OCI-LY1 (cell line): ENCODE measurements around the gene DNMT3A.

ENCODE experiments used
- H2AFZ ChIP-seq: fragments of 200-600 bp; sonication (generic), shearing (Covaris generic); 2 replicates; pipeline ENCODE4 v1.6.0; 2014; ENCODE audit warnings: antibody characterized with exemption, mild to moderate bottlenecking, low read length
- H3F3A ChIP-seq: fragments of 200-600 bp; sonication (generic), shearing (Covaris generic); 2 replicates; pipeline ENCODE4 v1.6.0; 2014; ENCODE audit warnings: mild to moderate bottlenecking, antibody characterized with exemption, low read length, moderate library complexity; ENCODE audit not compliant: insufficient read depth
- H3K27ac ChIP-seq: fragments of 200-600 bp; sonication (generic); 2 replicates; pipeline ENCODE4 v1.5.1; 2014; ENCODE audit warnings: low read length, mixed run types, mild to moderate bottlenecking, low read depth; ENCODE audit not compliant: poor library complexity, severe bottlenecking
- H3K27me3 ChIP-seq: fragments of 200-600 bp; sonication (generic); 2 replicates; pipeline ENCODE4 v1.6.0; 2014; ENCODE audit warnings: antibody characterized with exemption, mild to moderate bottlenecking, low read length, moderate library complexity; ENCODE audit not compliant: insufficient read depth
- H3K36me3 ChIP-seq: fragments of 200-600 bp; sonication (generic); 2 replicates; pipeline ENCODE4 v1.6.1; 2014; ENCODE audit warnings: mild to moderate bottlenecking, antibody characterized with exemption, low read length, moderate library complexity, mixed read lengths; ENCODE audit not compliant: insufficient read depth
- H3K4me1 ChIP-seq: fragments of 200-600 bp; sonication (generic); 2 replicates; pipeline ENCODE4 v1.5.1; 2014; ENCODE audit warnings: mild to moderate bottlenecking, low read length, moderate library complexity; ENCODE audit not compliant: insufficient read depth, severe bottlenecking
- H3K4me2 ChIP-seq: fragments of 200-600 bp; sonication (generic), shearing (Covaris generic); 2 replicates; pipeline ENCODE4 v1.6.1; 2014; ENCODE audit warnings: low read length
- H3K4me3 ChIP-seq: fragments of 200-600 bp; sonication (generic); 2 replicates; pipeline ENCODE4 v1.5.1; 2014; ENCODE audit warnings: low read length, low read depth, mild to moderate bottlenecking, mixed read lengths; ENCODE audit not compliant: poor library complexity, severe bottlenecking
- H3K79me2 ChIP-seq: fragments of 200-600 bp; shearing (Covaris generic); 2 replicates; pipeline ENCODE4 v1.6.1; 2016; ENCODE audit warnings: mixed run types, low read length, mixed read lengths; ENCODE audit not compliant: insufficient read depth
- H3K9ac ChIP-seq: fragments of 200-600 bp; sonication (generic), shearing (Covaris generic); 2 replicates; pipeline ENCODE4 v1.6.1; 2014; ENCODE audit warnings: mild to moderate bottlenecking, low read length, mixed read lengths
- H3K9me2 ChIP-seq: fragments of 200-600 bp; sonication (generic), shearing (Covaris generic); 2 replicates; pipeline ENCODE4 v1.6.1; 2014; ENCODE audit warnings: low read depth, mild to moderate bottlenecking, low read length, mixed read lengths
- H3K9me3 ChIP-seq: fragments of 200-600 bp; shearing (Covaris generic); 2 replicates; pipeline ENCODE4 v1.6.1; 2014; ENCODE audit warnings: low read length, mixed read lengths
- H4K20me1 ChIP-seq: fragments of 200-600 bp; sonication (generic), shearing (Covaris generic); 2 replicates; pipeline ENCODE4 v1.6.0; 2016; ENCODE audit warnings: mild to moderate bottlenecking, low read length; ENCODE audit not compliant: insufficient read depth
- EZH2 ChIP-seq: fragments of 200-600 bp; sonication (generic), shearing (Covaris generic); IDR thresholded peaks from 2 replicates; pipeline ENCODE4 v1.8.0; 2017; ENCODE audit warnings: borderline replicate concordance, mixed run types, mild to moderate bottlenecking, antibody characterized with exemption, low read length, moderate library complexity, mixed read lengths
- TF ChIP-seq, protein P1 (sequence below): fragments of 200-600 bp; sonication (generic), shearing (Covaris generic); IDR thresholded peaks from 2 replicates; pipeline ENCODE4 v1.5.1; 2017; ENCODE audit warnings: mild to moderate bottlenecking, antibody characterized with exemption, low read length, moderate library complexity, mixed read lengths

DNMT3A gene

DNA sequence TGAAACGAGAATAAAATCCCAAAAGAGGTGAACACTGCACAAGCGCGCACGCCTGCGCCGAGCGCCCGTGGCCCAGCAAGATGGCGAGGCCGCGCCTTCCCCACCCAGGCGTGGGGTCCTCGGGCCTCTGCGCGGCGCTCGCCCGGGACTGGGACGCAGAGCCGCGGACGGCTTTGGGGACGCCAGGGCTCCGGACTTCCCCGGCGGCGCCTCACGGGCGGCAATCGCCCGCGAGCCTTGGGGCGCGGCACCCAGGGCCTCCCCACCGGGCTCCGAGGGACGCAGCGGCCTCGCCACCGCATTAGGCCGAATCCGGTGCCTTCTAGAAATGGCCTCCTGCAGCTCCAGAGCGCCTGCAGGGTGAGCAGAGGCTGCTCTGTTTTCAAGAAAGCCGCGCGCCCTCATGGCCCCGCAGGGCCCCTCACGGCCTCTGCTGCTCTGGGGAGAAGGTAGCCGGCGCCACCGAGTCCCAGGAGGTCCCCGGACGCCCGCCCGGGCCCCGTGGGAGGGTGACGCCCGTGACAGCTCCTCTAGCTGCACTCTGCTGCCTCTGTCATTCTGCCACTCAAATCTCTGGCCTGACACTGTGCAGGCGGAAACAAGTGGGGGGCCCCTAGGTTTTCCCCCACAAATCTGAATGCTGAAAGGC, 137.4 kb downstream of the DNMT3A start:
- H3K9me2 ChIP-seq: no peaks in the 10 kb centered on the region
- H2AFZ ChIP-seq: no peak overlapping the region
- H3K79me2 ChIP-seq: no peaks in the 10 kb centered on the region
- H3K4me1 ChIP-seq: no peaks in the 10 kb centered on the region
- H3K9me3 ChIP-seq: no peaks in the 10 kb centered on the region
- H3F3A ChIP-seq: no peaks in the 10 kb centered on the region
- peaks cover 15% of the 10 kb centered on the region for H3K27me3 ChIP-seq
- H3K27ac ChIP-seq: no peak overlapping the region
- no peak overlapping the region for H3K4me3 ChIP-seq
- H3K9ac ChIP-seq: no peak overlapping the region
- no peak overlapping the region for H3K4me2 ChIP-seq
- TF ChIP-seq, protein P1, sequence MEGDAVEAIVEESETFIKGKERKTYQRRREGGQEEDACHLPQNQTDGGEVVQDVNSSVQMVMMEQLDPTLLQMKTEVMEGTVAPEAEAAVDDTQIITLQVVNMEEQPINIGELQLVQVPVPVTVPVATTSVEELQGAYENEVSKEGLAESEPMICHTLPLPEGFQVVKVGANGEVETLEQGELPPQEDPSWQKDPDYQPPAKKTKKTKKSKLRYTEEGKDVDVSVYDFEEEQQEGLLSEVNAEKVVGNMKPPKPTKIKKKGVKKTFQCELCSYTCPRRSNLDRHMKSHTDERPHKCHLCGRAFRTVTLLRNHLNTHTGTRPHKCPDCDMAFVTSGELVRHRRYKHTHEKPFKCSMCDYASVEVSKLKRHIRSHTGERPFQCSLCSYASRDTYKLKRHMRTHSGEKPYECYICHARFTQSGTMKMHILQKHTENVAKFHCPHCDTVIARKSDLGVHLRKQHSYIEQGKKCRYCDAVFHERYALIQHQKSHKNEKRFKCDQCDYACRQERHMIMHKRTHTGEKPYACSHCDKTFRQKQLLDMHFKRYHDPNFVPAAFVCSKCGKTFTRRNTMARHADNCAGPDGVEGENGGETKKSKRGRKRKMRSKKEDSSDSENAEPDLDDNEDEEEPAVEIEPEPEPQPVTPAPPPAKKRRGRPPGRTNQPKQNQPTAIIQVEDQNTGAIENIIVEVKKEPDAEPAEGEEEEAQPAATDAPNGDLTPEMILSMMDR: no peak
- no peaks in the 10 kb centered on the region for H3K36me3 ChIP-seq
- no peaks in the 10 kb centered on the region for H4K20me1 ChIP-seq

DNA sequence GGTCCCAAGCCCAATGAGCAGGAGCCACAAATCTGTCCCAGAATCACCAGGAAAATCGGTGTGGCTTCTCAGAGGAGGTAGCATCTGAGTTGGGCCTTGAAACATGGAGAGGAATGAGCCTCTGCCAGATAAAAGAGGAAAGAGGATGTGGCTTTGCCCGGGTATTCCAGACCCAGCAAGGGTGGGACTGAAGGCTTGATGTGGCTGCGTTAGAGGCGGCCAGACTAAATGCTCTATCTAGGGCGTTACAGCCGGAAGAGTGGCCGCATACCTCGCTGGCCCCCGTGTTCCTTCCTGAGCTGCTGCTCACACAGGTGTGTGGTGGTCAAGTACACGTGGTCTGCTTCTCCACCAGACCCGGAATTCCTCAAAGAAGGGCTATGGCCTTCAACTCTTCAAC, 139.4 kb downstream of the DNMT3A start:
- Histone ChIP-seq H2AFZ (no peak overlapping the region), H3K9me2 (no peaks in the 10 kb centered on the region), H3K27me3 (peaks cover 4% of the 10 kb centered on the region; the same call in 1 of the 2 replicates), H3K27ac (no peak overlapping the region), H3F3A (no peaks in the 10 kb centered on the region), H3K4me3 (no peak overlapping the region), H3K9me3 (no peaks in the 10 kb centered on the region), H3K4me2 (no peak overlapping the region), H4K20me1 (no peaks in the 10 kb centered on the region), H3K79me2 (no peaks in the 10 kb centered on the region), H3K9ac (no peak overlapping the region), H3K36me3 (no peaks in the 10 kb centered on the region), H3K4me1 (no peaks in the 10 kb centered on the region)
- TF ChIP-seq, protein P1: no peak
- TF ChIP-seq EZH2: no peak

DNA sequence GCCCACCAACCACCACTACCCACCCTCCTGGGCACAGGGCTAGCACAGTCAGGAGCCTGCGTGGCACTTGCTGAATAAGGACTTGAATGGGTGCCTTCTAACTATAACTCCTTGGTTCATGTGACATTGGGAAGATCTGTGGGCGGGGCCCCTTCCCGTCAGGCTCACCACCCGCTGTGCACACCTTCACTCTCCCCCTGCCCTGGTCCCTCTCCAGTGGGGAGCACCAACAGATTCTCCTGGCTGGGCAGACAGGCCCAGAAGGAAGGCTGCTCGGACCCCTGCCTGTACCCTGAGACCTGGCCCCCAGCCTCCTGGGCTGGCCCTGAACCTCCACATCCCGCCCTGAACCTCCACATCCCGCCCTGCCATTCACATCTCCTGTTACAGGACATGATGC, 139.9 kb downstream of the DNMT3A start:
- no peak for TF ChIP-seq EZH2
- TF ChIP-seq, protein P1: no peak
- no peaks in the 10 kb centered on the region for H4K20me1 ChIP-seq

More for the DNA sequence above, 139.9 kb downstream of the DNMT3A start:
- Histone ChIP-seq H3F3A (no peaks in the 10 kb centered on the region), H3K4me3 (no peak overlapping the region), H2AFZ (no peak overlapping the region), H3K9me3 (no peaks in the 10 kb centered on the region), H3K9ac (no peak overlapping the region), H3K4me2 (no peak overlapping the region), H3K79me2 (no peaks in the 10 kb centered on the region), H3K4me1 (no peaks in the 10 kb centered on the region), H3K27me3 (peaks cover 4% of the 10 kb centered on the region; the same call in 1 of the 2 replicates), H3K27ac (no peak overlapping the region), H3K36me3 (no peaks in the 10 kb centered on the region), H3K9me2 (no peaks in the 10 kb centered on the region)
